GM12878 (cell line): Measurements from ENCODE around the gene PIGN. TPM values are rescaled to one million over a fixed set of nuclear protein-coding genes. Genes with fewer than 3 reads are reported as not detected.

Source experiments
- ATAC-seq: fragments of 200-7000 bp; cut with Tn5 transposase; 3 replicates; pipeline ENCODE4 v1.9.1; 2020; ENCODE audit warnings: mild to moderate bottlenecking, moderate library complexity
- BruUV-seq: library from RNA; stranded (reverse); fragments of 400-500 nt; replicated peaks from 2 replicates; lab custom pipeline; 2021; lab: Mats Ljungman, UMichigan
- CTCF ChIA-PET: fragments of 300-600 bp; sonication (Branson Sonifier 250); formaldehyde crosslinking; extraction: SDS; loops from one replicate; lab custom pipeline; 2021; ENCODE audit warnings: inconsistent platforms; lab: Yijun Ruan, JAX
- POLR2A ChIA-PET: fragments of 350-600 bp; formaldehyde crosslinking; extraction: SDS; loops from one replicate; lab custom pipeline; 2021; ENCODE audit warnings: inconsistent platforms; lab: Charles Lee
- RAD21 ChIA-PET: fragments of 300-600 bp; sonication (Branson Sonifier 250); formaldehyde crosslinking; loops from one replicate; lab custom pipeline; 2023; ENCODE audit warnings: antibody characterized with exemption; ENCODE audit not compliant: unreplicated experiment; lab: Charles Lee
- SMC1A ChIA-PET: fragments of 300-600 bp; sonication (Branson Sonifier 250); formaldehyde crosslinking; loops from one replicate; lab custom pipeline; 2023; ENCODE audit not compliant: unreplicated experiment, uncharacterized antibody; lab: Charles Lee
- DNase-seq: peaks from one replicate; pipeline ENCODE4 v3.0.0-alpha.2; 2011; ENCODE audit warnings: low read depth, low spot score
- FAIRE-seq: peaks from 3 replicates; lab custom pipeline; 2011; peaks lifted over from hg19 to GRCh38; lab: Jason Lieb, UNC
- H2AFZ ChIP-seq: 2 replicates; pipeline ENCODE4 v1.6.0; 2011; ENCODE audit warnings: low read depth, low read length, control low read depth; ENCODE audit not compliant: control insufficient read depth
- H3K27ac ChIP-seq: 2 replicates; pipeline ENCODE4 v1.5.1; 2011; ENCODE audit warnings: control low read depth; ENCODE audit not compliant: control insufficient read depth, insufficient read depth
- H3K27me3 ChIP-seq, 2 experiments: replicated peaks in 1 of 2; 2 replicates each; pipeline versions ENCODE4 v1.6.0 to v1.6.1; 2011; ENCODE audit warnings: low read length in 1 of 2; ENCODE audit not compliant: control insufficient read depth in 2 of 2, insufficient read depth in 2 of 2
- H3K36me3 ChIP-seq, 2 experiments: 2 replicates each; pipeline ENCODE4 v1.5.1; 2011; ENCODE audit warnings: low read length in 1 of 2; ENCODE audit not compliant: control insufficient read depth in 2 of 2, insufficient read depth in 2 of 2
- H3K4me1 ChIP-seq: 2 replicates; pipeline ENCODE4 v1.6.1; 2011; ENCODE audit warnings: mild to moderate bottlenecking, low read length, moderate library complexity, mixed read lengths; ENCODE audit not compliant: control insufficient read depth, insufficient read depth
- H3K4me2 ChIP-seq: 2 replicates; pipeline ENCODE4 v1.6.0; 2011; ENCODE audit warnings: control low read depth; ENCODE audit not compliant: control insufficient read depth, insufficient read depth
- H3K4me3 ChIP-seq: fragments of 200-600 bp; sonication (generic); 2 replicates; pipeline ENCODE4 v1.5.1; 2016
- H3K79me2 ChIP-seq: 2 replicates; pipeline ENCODE4 v1.6.0; 2011; ENCODE audit warnings: low read length; ENCODE audit not compliant: control insufficient read depth, insufficient read depth
- H3K9ac ChIP-seq: 2 replicates; pipeline ENCODE4 v1.8.0; 2011; ENCODE audit warnings: low read length, control low read depth, mixed read lengths; ENCODE audit not compliant: control insufficient read depth, insufficient read depth
- H3K9me3 ChIP-seq: replicated peaks from 3 replicates; pipeline ENCODE4 v1.5.1; 2011; ENCODE audit warnings: mild to moderate bottlenecking, low read length; ENCODE audit not compliant: control insufficient read depth, insufficient read depth
- H4K20me1 ChIP-seq: 2 replicates; pipeline ENCODE4 v1.6.0; 2011; ENCODE audit not compliant: control insufficient read depth, insufficient read depth
- BRCA1 ChIP-seq: IDR thresholded peaks from 2 replicates; pipeline ENCODE4 v1.6.1; 2011; ENCODE audit warnings: low read depth, low read length, improper control_type of control experiment
- CBFB ChIP-seq: IDR thresholded peaks from 2 replicates; pipeline ENCODE4 v1.6.1; 2016; ENCODE audit warnings: antibody characterized with exemption, low read depth
- CHD1 ChIP-seq: IDR thresholded peaks from 2 replicates; pipeline ENCODE4 v1.6.1; 2012; ENCODE audit warnings: low read depth, low read length, improper control_type of control experiment
- ETV6 ChIP-seq, 2 experiments: fragments of 450-650 bp in 1 of 2; IDR thresholded peaks in 1 of 2; conservative IDR thresholded peaks in 1 of 2; 2 replicates each; pipeline ENCODE4 v1.6.1; 2014; ENCODE audit warnings: antibody characterized with exemption in 1 of 2, borderline replicate concordance in 1 of 2, low read depth in 1 of 2, mild to moderate bottlenecking in 1 of 2, moderate library complexity in 1 of 2
- HDAC6 ChIP-seq: fragments of 200-600 bp; sonication (generic); IDR thresholded peaks from one replicate; pipeline ENCODE4 v1.8.0; 2017; ENCODE audit warnings: antibody characterized with exemption; ENCODE audit not compliant: unreplicated experiment
- IRF5 ChIP-seq: fragments of 450-650 bp; IDR thresholded peaks from 2 replicates; pipeline ENCODE4 v1.6.1; 2017; ENCODE audit warnings: borderline replicate concordance
- JUNB ChIP-seq: IDR thresholded peaks from 2 replicates; pipeline ENCODE4 v1.6.1; 2016; ENCODE audit warnings: antibody characterized with exemption, mild to moderate bottlenecking
- MTA2 ChIP-seq: fragments of 450-650 bp; IDR thresholded peaks from 2 replicates; pipeline ENCODE4 v1.6.1; 2016; ENCODE audit warnings: low read depth, mild to moderate bottlenecking, moderate library complexity
- PML ChIP-seq: IDR thresholded peaks from 2 replicates; pipeline ENCODE4 v1.6.1; 2012; ENCODE audit warnings: low read length, inconsistent platforms
- RB1 ChIP-seq: fragments of 450-650 bp; formaldehyde crosslinking; IDR thresholded peaks from 2 replicates; pipeline ENCODE4 v1.6.1; 2017; ENCODE audit warnings: mild to moderate bottlenecking, borderline replicate concordance
- TARDBP ChIP-seq: IDR thresholded peaks from 2 replicates; pipeline ENCODE4 v1.6.1; 2016; ENCODE audit warnings: borderline replicate concordance
- ZNF217 ChIP-seq: fragments of 450-650 bp; IDR thresholded peaks from 2 replicates; pipeline ENCODE4 v1.6.1; 2017; ENCODE audit warnings: antibody characterized with exemption, mild to moderate bottlenecking
- ZNF592 ChIP-seq: fragments of 450-650 bp; IDR thresholded peaks from 2 replicates; pipeline ENCODE4 v1.6.1; 2017; ENCODE audit warnings: mild to moderate bottlenecking, moderate library complexity
- WGBS: methylation state at CpG from one replicate; pipeline ENCODE4 v1.1.6; 2016; ENCODE audit warnings: low lambda C conversion rate; ENCODE audit not compliant: insufficient replicate concordance, insufficient coverage; ENCODE audit errors: missing lambda C conversion rate; 5-methylcytosine and 5-hydroxymethylcytosine counted together
- in situ Hi-C: fragments of 300-500 bp; cut with MboI; formaldehyde crosslinking; loops from 9 replicates; pipeline ENCODE4 v1.14.3; 2018; ENCODE audit warnings: mixed read lengths
- intact Hi-C: fragments of 100-400 bp; cut with micrococcal nuclease; formaldehyde crosslinking; loops from one replicate; pipeline ENCODE4 v1.14.2; 2022; ENCODE audit not compliant: unreplicated experiment
- polyA plus RNA-seq, 11 experiments: library from polyadenylated mRNA; depleted of rRNA in 4 of 11; unstranded in 6 of 11; stranded (reverse) in 5 of 11; fragments of >200 nt; fragmentation: Nextera tagmentation in 4 of 11; fragmentation: Illumina TruSeq in 1 of 11; extraction: Ambion mirVana in 4 of 11; extraction: Trizol in 1 of 11; gene quantifications; 1 replicate in 1 of 11; 2 replicates in 10 of 11; pipeline versions ENCODE4 v1.2.1 to v1.2.3, GENCODE V29; 2011 to 2016; ENCODE audit warnings: inconsistent platforms in 2 of 11, missing spikeins in 2 of 11, low read depth in 1 of 11
- total RNA-seq, 4 experiments: library from RNA; depleted of rRNA in 3 of 4; stranded (reverse); fragments of >200 nt in 3 of 4; fragmentation: Illumina TruSeq in 1 of 4; extraction: Trizol in 1 of 4; gene quantifications; 2 replicates each; pipeline versions ENCODE4 v1.2.1 to v1.2.3, GENCODE V29; 2013 to 2021
- TF ChIP-seq, protein P1 (sequence below): IDR thresholded peaks from 2 replicates; pipeline ENCODE4 v1.6.1; 2012; ENCODE audit warnings: low read length, inconsistent platforms

Gene PIGN
- total and polyA plus RNA-seq, 10 of the 15 experiments (the other 5 are each of a cell fraction or from before 2014, with no cell fraction given), result 6.9 to 25.4 (median 18.7) TPM

GRCh38 chr18:62211325-62211828 is 24.5 kb upstream of the PIGN start (continued):
- TF ChIP-seq ZNF592, result no peak
- no peak for TF ChIP-seq BRCA1
- no peak for TF ChIP-seq HDAC6

- no peak overlapping the region for H2AFZ ChIP-seq
- intact Hi-C loops, result no loop called here
- FAIRE-seq, result no peak
- H3K79me2 ChIP-seq, result peaks cover 33% of the 10 kb centered on the region
- ChIA-PET POLR2A (no interaction called here), CTCF (interaction anchor here (1.3 kb wide), 1 partner anchor 18 kb away, joined by 3 read pairs; no protein-coding TSS in a partner anchor), SMC1A (interaction anchor here (0.8 to 1.0 kb wide), 2 partner anchors 10 to 39 kb away, joined by 3 read pairs; no protein-coding TSS in a partner anchor), RAD21 (interaction anchor here (1.0 to 1.2 kb wide), 2 partner anchors 9 to 27 kb away, joined by 4 to 8 read pairs; no protein-coding TSS in a partner anchor)
- in situ Hi-C loops, result no loop called here
- TF ChIP-seq JUNB (no peak), CHD1 (no peak), IRF5 (no peak), BRCA1 (no peak), PML (no peak), ETV6 (conservative IDR thresholded peaks at IDR 0.05 in 1 of 2, IDR thresholded peaks at IDR 0.05 in 1 of 2; ENCODE audit: borderline replicate concordance in 1 of 2, low read depth in 1 of 2) (no peak), ZNF217 (no peak), TARDBP (no peak), CBFB (no peak), RB1 (no peak), MTA2 (no peak)
- TF ChIP-seq, protein P1, sequence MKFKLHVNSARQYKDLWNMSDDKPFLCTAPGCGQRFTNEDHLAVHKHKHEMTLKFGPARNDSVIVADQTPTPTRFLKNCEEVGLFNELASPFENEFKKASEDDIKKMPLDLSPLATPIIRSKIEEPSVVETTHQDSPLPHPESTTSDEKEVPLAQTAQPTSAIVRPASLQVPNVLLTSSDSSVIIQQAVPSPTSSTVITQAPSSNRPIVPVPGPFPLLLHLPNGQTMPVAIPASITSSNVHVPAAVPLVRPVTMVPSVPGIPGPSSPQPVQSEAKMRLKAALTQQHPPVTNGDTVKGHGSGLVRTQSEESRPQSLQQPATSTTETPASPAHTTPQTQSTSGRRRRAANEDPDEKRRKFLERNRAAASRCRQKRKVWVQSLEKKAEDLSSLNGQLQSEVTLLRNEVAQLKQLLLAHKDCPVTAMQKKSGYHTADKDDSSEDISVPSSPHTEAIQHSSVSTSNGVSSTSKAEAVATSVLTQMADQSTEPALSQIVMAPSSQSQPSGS, result no peak
- no peak overlapping the region for H3K9ac ChIP-seq
- H3K27me3 ChIP-seq, result no peaks in the 10 kb centered on the region
- H3K4me1 ChIP-seq, result no peaks in the 10 kb centered on the region
- no TSS peak for BruUV-seq
- no peak overlapping the region for H3K4me2 ChIP-seq
- no peak for ATAC-seq
- DNase-seq, result no peak
- peaks cover 2% of the 10 kb centered on the region; the same call in 2 of the 3 replicates for H3K9me3 ChIP-seq
- H3K27ac ChIP-seq, result no peak overlapping the region
- H3K36me3 ChIP-seq, result peaks cover 7 to 12% of the 10 kb centered on the region in 2 experiments
- WGBS, result 88% methylated on average over 1 of the region's 1 CpG
- no peak overlapping the region for H3K4me3 ChIP-seq
- H4K20me1 ChIP-seq, result no peaks in the 10 kb centered on the region
Measured at GRCh38 chr18:62210138-62210537, 23.3 kb upstream of the PIGN start.
